GM18519 (cell line): Measurements from ENCODE around the gene FGF5.

ENCODE experiments used
- ATAC-seq: cut with Tn5 transposase; IDR thresholded peaks from one replicate; pipeline ENCODE4 v1.9.1; 2021; ENCODE audit warnings: mild to moderate bottlenecking, moderate library complexity; ENCODE audit not compliant: unreplicated experiment, low FRiP score

Gene FGF5

GRCh38 chr4:80252953-80253352, 13.5 kb upstream of the FGF5 start:
- no peak for ATAC-seq

- no peak for ATAC-seq
Observed at GRCh38 chr4:80253510-80253909, 13.0 kb upstream of the FGF5 start.

- no peak for ATAC-seq
Observed at GRCh38 chr4:80254114-80254513, 12.3 kb upstream of the FGF5 start.

- no peak for ATAC-seq
Observed at GRCh38 chr4:80255329-80256095, 11.0 kb upstream of the FGF5 start.

GRCh38 chr4:80257851-80258250, 8.6 kb upstream of the FGF5 start:
- ATAC-seq = no peak

- no peak for ATAC-seq
Observed at GRCh38 chr4:80259012-80259411, 7.5 kb upstream of the FGF5 start.

- ATAC-seq = no peak
Observed at GRCh38 chr4:80259817-80260216, 6.6 kb upstream of the FGF5 start.

GRCh38 chr4:80261989-80262600, 4.4 kb upstream of the FGF5 start:
- no peak for ATAC-seq

- no peak for ATAC-seq
Observed at GRCh38 chr4:80263541-80264351, 2.7 kb upstream of the FGF5 start.

- no peak for ATAC-seq
Observed at GRCh38 chr4:80264352-80264647, 2.2 kb upstream of the FGF5 start.

GRCh38 chr4:80264825-80265224, 1.6 kb upstream of the FGF5 start:
- no peak for ATAC-seq

GRCh38 chr4:80265571-80266252, 752 bp upstream of the FGF5 start:
- no peak for ATAC-seq

- no peak for ATAC-seq
Observed at GRCh38 chr4:80266902-80267380, 477 bp downstream of the FGF5 start.

- no peak for ATAC-seq
Observed at GRCh38 chr4:80268081-80268823, 1.8 kb downstream of the FGF5 start.

- no peak for ATAC-seq
Observed at GRCh38 chr4:80268936-80269335, 2.5 kb downstream of the FGF5 start.

GRCh38 chr4:80270321-80270720, 3.9 kb downstream of the FGF5 start:
- ATAC-seq = no peak

GRCh38 chr4:80270868-80271267, 4.4 kb downstream of the FGF5 start:
- no peak for ATAC-seq

- no peak for ATAC-seq
Observed at GRCh38 chr4:80271801-80272200, 5.3 kb downstream of the FGF5 start.

- ATAC-seq = no peak
Observed at GRCh38 chr4:80276931-80277330, 10.5 kb downstream of the FGF5 start.

GRCh38 chr4:80279751-80280150, 13.3 kb downstream of the FGF5 start:
- no peak for ATAC-seq
